ENCODE measurements around the gene FGD6.
"Not testable (repeated sequence)": the region's sequence is repeated elsewhere in the genome, so short reads cannot be mapped to it uniquely, and the experiment has no call there.

Gene FGD6

DNA sequence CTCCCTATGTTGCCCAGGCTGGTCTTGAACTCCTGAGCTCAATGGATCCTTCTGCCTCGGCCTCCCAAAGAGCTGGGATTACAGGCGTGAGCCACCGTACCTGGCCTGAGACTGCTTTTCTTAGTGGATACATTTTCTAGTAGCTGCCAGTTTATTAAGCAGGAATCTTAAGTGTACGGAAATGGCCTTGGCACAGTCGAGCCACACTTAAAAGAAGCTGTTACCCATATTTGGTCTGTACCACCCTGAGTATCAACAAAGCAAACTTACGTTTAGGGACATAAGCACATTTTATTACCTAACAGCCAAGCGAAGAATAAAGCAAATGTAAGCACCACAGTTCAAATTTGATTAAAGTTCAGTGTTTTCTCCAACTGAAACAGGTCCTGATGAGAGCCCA, 93.2 kb downstream of the FGD6 start:
- no peaks in the 10 kb centered on the region for H3K9me3 Mint-ChIP-seq (ENCODE audit: low read depth)
- no peaks in the 10 kb centered on the region for H3K27me3 Mint-ChIP-seq
- H3K4me3 Mint-ChIP-seq: no peak overlapping the region
- H3K4me1 Mint-ChIP-seq (ENCODE audit: low read depth): no peaks in the 10 kb centered on the region
- no peaks in the 10 kb centered on the region for H3K36me3 Mint-ChIP-seq
- no peak overlapping the region for H3K27ac Mint-ChIP-seq

DNA sequence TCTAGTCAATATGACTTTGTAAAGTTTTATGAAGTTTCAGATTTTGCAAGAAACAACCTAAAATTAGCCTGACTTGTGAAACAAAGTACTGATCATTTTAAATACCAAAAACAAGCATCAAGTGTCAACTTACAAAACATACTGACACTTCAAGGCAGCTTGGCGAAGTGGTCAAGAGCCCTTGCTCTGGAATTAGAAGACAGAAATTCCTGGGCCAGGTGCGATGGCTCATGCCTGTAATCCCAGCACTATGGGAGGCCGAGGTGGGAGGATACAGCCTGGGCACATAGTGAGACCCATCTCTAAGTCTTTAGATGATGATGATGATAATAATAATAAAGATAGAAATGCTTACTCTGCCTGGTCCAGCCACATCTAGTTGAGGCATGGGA, 98.5 kb downstream of the FGD6 start:
- Mint-ChIP-seq H3K9me3 (ENCODE audit: low read depth) (no peaks in the 10 kb centered on the region), H3K27ac (no peak overlapping the region), H3K4me3 (no peak overlapping the region), H3K27me3 (no peaks in the 10 kb centered on the region), H3K36me3 (no peaks in the 10 kb centered on the region), H3K4me1 (ENCODE audit: low read depth) (no peaks in the 10 kb centered on the region)

DNA sequence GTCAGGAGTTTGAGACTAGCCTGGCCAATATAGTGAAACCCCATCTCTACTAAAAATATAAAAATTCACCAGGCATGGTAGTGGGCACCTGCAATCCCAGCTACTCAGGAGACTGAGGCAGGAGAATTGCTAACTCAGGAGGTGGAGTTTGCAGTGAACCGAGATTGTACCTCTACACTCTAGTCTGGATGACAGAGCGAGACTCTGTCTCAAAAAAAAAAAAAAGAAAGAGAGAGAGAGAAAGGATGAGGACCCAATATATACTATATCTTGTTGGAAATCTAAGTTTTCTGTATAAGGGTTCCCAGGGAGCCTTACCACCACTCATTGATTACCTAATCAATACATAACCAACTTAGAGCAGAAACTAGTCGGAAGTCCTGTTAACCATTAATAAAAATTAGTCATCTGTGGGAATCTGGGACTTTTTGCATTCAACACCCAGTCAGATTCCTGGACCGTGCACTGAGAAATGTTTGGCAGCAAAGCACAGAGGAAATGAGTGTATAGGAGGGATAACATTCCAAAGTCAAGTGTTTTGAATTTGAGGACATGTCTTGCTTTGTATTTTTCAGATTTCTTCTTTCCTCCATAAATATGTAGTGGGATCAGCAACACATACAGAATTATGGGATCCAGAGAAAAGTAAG, 99.0 kb downstream of the FGD6 start:
- Mint-ChIP-seq H3K4me1 (ENCODE audit: low read depth) (no peaks in the 10 kb centered on the region), H3K9me3 (ENCODE audit: low read depth) (no peaks in the 10 kb centered on the region), H3K27ac (no peak overlapping the region), H3K4me3 (no peak overlapping the region), H3K36me3 (no peaks in the 10 kb centered on the region), H3K27me3 (no peaks in the 10 kb centered on the region)

DNA sequence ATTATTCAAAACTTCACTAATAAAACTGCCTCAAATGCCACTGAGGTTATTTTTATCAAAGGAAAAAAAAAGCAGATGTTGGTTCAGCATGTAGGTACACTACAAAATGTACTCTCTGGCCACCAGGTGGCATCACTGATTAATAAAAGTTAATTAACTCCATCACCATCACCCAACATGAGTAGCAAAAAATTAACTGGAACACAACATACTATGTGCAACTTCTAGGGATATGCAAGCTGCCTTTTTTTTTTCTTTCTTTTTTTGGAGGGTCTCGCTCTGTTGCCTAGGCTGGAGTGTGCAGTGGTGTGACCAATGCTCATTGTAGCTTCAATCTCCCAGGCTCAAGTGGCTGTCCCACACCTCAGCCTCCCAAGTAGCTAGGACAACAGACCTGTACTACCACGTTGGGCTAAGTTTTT, 100.1 kb downstream of the FGD6 start:
- Mint-ChIP-seq H3K27ac (no peak overlapping the region), H3K27me3 (no peaks in the 10 kb centered on the region), H3K9me3 (ENCODE audit: low read depth) (no peaks in the 10 kb centered on the region), H3K4me3 (no peak overlapping the region), H3K4me1 (ENCODE audit: low read depth) (no peaks in the 10 kb centered on the region), H3K36me3 (no peaks in the 10 kb centered on the region)

DNA sequence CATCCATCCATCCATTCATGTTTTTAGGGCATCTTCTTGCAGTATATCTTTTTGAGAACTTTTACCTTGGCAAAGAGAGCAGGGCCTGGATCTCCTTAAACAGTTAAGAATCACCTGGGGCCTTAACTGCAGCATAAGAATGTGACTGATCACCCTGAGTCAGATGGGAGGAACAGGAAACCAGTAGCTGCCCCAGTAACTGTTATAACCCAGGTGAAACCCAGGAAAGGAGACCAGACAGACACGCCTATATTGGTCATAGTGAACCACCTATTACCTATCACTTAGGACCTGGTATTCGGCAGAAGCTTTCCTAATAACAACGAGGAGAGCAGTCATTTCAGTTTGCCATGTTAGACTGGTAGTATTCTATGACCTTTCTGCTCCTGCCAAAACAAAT, 100.5 kb downstream of the FGD6 start:
- peak overlapping the region; percentile 58 for H3K27ac Mint-ChIP-seq
- no peak overlapping the region for H3K4me3 Mint-ChIP-seq
- no peaks in the 10 kb centered on the region for H3K9me3 Mint-ChIP-seq (ENCODE audit: low read depth)

DNA sequence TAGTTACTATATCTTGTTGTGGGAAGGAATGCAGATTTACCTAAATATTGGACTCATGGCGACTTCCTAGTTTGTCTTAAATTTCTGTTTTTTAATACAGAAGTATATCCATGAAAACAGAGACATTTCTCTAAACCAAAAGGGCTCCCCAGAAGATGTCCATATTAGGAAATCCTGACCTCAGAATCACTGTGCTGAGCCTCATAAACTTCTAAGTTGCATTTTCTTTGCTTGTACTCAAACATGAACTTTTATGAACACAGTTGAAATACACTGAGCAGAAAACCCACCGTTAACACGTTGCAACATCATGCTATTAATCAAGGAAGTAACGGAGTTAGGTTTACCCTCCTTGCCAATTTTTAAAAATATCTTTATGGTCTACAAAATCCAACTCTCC, 100.9 kb downstream of the FGD6 start:
- peaks cover 2% of the 10 kb centered on the region for H3K4me1 Mint-ChIP-seq (ENCODE audit: low read depth)
- H3K27ac Mint-ChIP-seq: no peak overlapping the region
- H3K9me3 Mint-ChIP-seq (ENCODE audit: low read depth): no peaks in the 10 kb centered on the region
- H3K27me3 Mint-ChIP-seq: no peaks in the 10 kb centered on the region
- H3K4me3 Mint-ChIP-seq: no peak overlapping the region
- H3K36me3 Mint-ChIP-seq: no peaks in the 10 kb centered on the region

More for the DNA sequence above, 100.5 kb downstream of the FGD6 start:
- no peaks in the 10 kb centered on the region for H3K27me3 Mint-ChIP-seq
- no peaks in the 10 kb centered on the region for H3K4me1 Mint-ChIP-seq (ENCODE audit: low read depth)
- no peaks in the 10 kb centered on the region for H3K36me3 Mint-ChIP-seq

DNA sequence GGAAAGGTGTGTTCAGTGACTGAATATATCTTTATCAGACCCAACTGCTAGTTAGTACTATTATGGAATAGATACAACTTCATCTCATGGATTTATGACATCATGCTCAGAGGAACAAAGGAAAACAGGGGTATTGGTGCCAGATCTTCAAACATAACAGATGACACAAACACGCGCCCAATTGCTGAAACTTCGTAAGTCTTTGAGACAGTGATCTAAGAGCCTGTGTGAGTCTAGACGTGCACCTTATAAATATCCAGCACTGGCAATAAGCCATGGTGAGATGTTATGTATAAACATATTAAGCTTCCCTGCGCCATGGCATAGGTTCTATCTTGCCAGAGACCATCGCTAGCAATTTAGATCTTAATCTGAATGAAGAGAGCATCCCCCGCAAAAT, 101.6 kb downstream of the FGD6 start:
- Mint-ChIP-seq H3K4me1 (ENCODE audit: low read depth) (peaks cover 2% of the 10 kb centered on the region), H3K9me3 (ENCODE audit: low read depth) (no peaks in the 10 kb centered on the region), H3K27ac (no peak overlapping the region), H3K4me3 (no peak overlapping the region), H3K27me3 (no peaks in the 10 kb centered on the region), H3K36me3 (no peaks in the 10 kb centered on the region)

DNA sequence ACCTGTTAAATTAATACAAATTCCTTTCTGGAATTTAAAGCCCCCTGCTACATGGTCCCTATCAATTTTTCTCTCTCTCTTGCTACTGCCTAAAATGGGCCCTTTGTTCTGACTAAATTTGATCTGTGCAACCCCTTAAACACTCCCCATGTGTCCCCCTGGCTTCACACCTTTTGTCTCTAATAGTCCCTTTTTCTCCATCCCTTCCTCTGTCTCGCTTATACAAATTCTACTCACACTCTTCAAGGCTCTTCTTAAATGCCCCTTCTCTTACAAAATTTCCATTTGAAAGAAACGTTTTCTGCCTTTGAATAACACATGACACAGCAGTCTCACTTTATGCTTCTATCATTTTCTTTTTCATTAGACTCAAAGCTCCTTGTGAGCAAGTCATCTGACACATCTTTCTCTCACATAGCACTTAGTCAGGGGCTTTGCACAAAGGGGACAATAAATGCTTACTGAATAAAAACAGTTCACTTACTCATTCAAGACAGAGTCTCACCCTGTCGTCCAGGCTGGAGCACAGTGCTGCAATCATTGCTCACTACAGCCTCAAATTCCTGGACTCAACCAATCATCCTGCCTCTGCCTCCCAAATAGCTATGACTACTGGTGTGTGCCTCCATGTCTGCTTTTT, 102.4 kb downstream of the FGD6 start:
- no peak overlapping the region for H3K4me3 Mint-ChIP-seq
- H3K4me1 Mint-ChIP-seq (ENCODE audit: low read depth): peaks cover 2% of the 10 kb centered on the region
- peak overlapping the region; percentile 0 for H3K27ac Mint-ChIP-seq
- H3K9me3 Mint-ChIP-seq (ENCODE audit: low read depth): no peaks in the 10 kb centered on the region
- H3K27me3 Mint-ChIP-seq: no peaks in the 10 kb centered on the region
- H3K36me3 Mint-ChIP-seq: no peaks in the 10 kb centered on the region

DNA sequence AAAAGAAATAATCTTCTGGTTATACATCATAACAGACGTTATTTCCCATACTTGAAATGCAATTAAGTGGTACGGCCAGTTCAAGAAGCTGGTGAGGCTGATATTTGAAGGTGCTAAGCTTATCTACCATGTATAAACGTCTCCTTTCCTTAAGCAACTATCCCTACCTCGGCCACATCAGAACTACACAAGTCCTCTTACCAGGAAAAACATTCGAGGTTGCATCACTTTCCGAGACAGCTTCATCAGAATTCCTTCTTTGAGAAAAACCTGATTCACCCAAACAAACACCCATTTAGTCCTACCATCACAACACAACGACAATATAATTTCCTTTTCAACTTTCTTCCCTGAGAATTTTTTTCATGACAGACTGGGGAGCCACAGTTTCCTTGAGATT, 109.9 kb downstream of the FGD6 start:
- H3K36me3 Mint-ChIP-seq: no peaks in the 10 kb centered on the region
- no peaks in the 10 kb centered on the region for H3K27me3 Mint-ChIP-seq
- no peaks in the 10 kb centered on the region for H3K9me3 Mint-ChIP-seq (ENCODE audit: low read depth)
- H3K27ac Mint-ChIP-seq: no peak overlapping the region
- H3K4me3 Mint-ChIP-seq: no peak overlapping the region
- peaks cover 8% of the 10 kb centered on the region for H3K4me1 Mint-ChIP-seq (ENCODE audit: low read depth)

DNA sequence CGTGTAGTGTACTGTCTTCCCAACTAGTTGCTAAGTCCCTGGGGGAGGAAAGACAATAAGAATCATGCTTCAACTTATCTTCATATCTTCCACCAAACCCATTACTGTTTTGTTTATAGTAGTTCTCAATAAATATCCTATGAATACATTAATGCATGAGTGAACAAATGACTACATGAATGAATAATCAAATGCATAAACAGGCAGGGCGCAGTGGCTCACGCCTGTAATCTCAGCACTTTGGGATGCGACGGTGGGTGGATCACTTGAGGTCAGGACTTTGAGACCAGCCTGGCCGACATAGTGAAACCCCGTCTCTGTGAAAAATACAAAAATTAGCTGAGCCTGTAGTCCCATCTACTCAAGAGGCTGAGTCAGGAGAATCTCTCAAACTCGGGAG, 111.7 kb downstream of the FGD6 start:
- Mint-ChIP-seq H3K36me3 (no peaks in the 10 kb centered on the region), H3K27me3 (no peaks in the 10 kb centered on the region), H3K4me3 (no peak overlapping the region), H3K4me1 (ENCODE audit: low read depth) (peaks cover 6% of the 10 kb centered on the region), H3K27ac (no peak overlapping the region), H3K9me3 (ENCODE audit: low read depth) (no peaks in the 10 kb centered on the region)

DNA sequence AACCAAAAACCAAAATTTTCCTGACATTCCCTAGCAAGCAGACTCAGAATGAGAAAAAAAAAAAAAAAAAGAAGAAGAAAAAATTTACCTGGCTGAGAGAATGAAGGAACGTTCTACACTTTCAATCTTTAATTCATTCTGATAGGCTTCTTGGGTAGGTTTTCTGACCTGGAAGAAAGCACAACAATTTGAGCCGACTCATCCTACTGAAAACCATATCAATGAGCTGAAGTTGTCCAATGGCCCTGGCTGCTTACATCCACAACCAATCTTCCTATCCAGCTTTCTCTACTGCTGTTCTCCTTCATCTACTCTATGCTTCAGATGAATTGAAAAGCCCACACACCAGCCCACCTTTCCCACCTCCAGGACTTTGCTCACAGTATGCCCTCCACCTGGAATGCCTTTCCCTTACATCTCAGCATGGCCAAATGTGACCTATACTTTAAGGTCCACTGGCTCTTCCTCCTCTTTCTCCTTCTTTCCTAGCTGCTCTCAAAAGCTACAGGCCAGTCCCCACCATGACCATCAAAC, 112.3 kb downstream of the FGD6 start:
- H3K9me3 Mint-ChIP-seq (ENCODE audit: low read depth): no peaks in the 10 kb centered on the region
- H3K4me3 Mint-ChIP-seq: no peak overlapping the region
- H3K36me3 Mint-ChIP-seq: no peaks in the 10 kb centered on the region
- peaks cover 6% of the 10 kb centered on the region for H3K4me1 Mint-ChIP-seq (ENCODE audit: low read depth)
- H3K27ac Mint-ChIP-seq: no peak overlapping the region
- H3K27me3 Mint-ChIP-seq: no peaks in the 10 kb centered on the region

DNA sequence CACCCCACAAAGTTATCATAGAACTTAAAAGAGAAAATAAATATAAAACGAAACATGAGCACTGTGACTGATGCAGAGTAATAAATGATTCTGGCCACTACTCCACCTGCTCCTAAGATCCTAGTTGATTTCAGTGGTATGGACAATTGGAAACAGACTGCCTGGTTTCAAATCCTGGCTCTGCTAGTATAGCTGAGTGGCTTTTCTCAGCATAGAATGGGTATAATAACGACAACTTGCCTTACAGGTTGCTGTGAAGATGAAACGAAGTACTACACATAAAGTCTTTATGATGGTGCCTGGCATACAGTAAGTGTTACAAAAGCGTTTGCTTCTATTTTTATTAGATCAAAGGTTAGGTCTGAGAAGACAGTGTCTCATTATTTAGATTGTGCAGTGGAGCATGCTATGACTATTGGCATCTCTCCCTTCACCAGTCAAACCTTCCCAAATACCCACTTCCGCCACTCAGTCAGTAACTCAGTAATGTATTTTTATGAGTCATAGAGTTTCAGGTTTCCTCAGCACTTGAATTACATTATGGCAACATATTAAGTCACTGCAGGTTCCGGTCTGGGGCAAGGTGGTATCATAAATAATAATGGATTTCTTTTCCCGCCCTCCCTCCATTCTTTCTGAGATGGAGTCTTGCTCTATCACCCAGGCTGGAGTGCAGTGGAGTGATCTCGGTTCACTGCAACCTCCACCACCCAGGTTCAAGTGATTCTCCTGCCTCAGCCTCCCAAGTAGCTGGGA, 114.2 kb downstream of the FGD6 start:
- Mint-ChIP-seq H3K36me3 (no peaks in the 10 kb centered on the region), H3K27me3 (no peaks in the 10 kb centered on the region), H3K4me1 (ENCODE audit: low read depth) (peaks cover 6% of the 10 kb centered on the region), H3K4me3 (no peak overlapping the region), H3K9me3 (ENCODE audit: low read depth) (no peaks in the 10 kb centered on the region), H3K27ac (no peak overlapping the region)

DNA sequence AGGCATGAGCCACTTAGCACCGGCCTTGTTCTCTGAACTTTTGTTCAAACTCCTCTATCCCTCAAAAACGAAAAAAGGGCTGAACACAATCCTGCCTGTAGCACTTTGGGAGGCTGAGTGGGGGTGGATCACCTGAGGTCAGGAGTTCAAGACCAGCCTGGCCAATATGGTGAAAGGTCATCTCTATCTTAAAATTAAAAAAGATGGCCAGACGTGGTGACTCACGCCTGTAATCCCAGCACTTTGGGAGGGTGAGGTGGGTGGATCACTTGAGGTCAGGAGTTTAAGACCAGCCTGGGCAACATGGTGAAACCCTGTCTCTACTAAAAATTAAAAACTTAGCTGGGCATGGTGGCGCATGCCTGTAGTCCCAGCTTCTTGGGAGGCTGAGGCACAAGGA, 115.3 kb downstream of the FGD6 start:
- not testable (repeated sequence) for H3K4me3 Mint-ChIP-seq; H3K36me3 Mint-ChIP-seq; H3K27me3 Mint-ChIP-seq; H3K27ac Mint-ChIP-seq; H3K4me1 Mint-ChIP-seq (ENCODE audit: low read depth); H3K9me3 Mint-ChIP-seq (ENCODE audit: low read depth)

DNA sequence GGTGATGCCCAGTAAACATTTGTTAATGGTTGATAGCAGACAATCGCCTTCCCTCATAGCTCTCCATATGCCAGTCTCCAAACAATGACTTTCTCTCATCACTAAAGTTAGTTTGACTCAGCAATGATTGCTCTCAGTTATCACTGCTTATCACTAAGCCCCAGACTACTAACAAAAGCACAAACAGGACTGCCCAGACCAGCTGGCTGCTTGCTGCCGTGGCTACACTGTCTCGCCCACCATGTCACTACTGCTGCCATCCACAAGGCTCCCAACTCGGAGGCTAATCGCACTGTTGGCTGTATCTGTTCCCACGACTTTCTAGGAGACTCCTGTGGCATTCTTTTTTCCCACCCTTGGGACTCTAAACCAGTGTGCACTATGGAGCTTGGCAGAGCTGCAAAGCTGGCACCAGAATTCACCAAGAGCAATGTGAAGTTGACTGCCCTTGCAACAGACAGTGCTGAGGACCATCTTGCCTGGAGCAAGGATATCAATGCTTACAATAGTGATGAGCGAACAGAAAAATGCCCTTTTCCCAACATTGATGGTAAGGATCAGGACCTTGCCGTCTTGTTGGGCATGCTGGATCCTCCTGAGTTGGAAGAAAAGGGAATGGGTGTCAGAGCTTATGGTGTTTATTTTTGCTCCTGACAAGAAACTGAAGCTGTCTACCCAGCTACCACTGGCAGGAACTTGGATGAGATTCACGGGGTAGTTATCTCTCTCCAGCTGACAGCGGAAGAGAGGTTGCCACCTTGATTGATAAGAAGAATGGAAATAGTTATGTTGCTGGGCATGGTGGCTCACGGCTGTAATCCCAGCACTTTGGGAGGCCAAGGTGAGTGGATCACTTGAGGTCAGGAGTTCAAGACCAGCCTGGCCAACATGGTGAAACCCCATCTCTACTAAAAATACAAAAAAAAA, 116.7 kb downstream of the FGD6 start:
- H3K4me3 Mint-ChIP-seq: no peak overlapping the region
- no peaks in the 10 kb centered on the region for H3K27me3 Mint-ChIP-seq
- H3K36me3 Mint-ChIP-seq: no peaks in the 10 kb centered on the region
- H3K27ac Mint-ChIP-seq: no peak overlapping the region
- peaks cover 6% of the 10 kb centered on the region for H3K4me1 Mint-ChIP-seq (ENCODE audit: low read depth)
- H3K9me3 Mint-ChIP-seq (ENCODE audit: low read depth): no peaks in the 10 kb centered on the region

Data from activated naive CD8-positive, alpha-beta T cell (primary cell).